ENCODE results near the gene OR4D9.

OR4D9 gene

GRCh38 chr11:59550842-59551658, 39.7 kb downstream of the OR4D9 start:
- DNase-seq, result no peak

- no peak for DNase-seq
These were observed 40.6 kb downstream of the OR4D9 start for GRCh38 chr11:59551659-59552521.

- no peak for DNase-seq
These were observed 41.5 kb downstream of the OR4D9 start for GRCh38 chr11:59552844-59553243.

- no peak for DNase-seq
These were observed 42.0 kb downstream of the OR4D9 start for GRCh38 chr11:59553323-59553722.

- no peak for DNase-seq
These were observed 44.3 kb downstream of the OR4D9 start for GRCh38 chr11:59555601-59556114.

- DNase-seq, result no peak
These were observed 45.0 kb downstream of the OR4D9 start for GRCh38 chr11:59556115-59556916.

GRCh38 chr11:59556917-59557348, 45.6 kb downstream of the OR4D9 start:
- DNase-seq, result no peak

- no peak for DNase-seq
These were observed 46.9 kb downstream of the OR4D9 start for GRCh38 chr11:59558270-59558643.

GRCh38 chr11:59559886-59560285, 48.5 kb downstream of the OR4D9 start:
- DNase-seq, result no peak

- DNase-seq, result no peak
These were observed 49.0 kb downstream of the OR4D9 start for GRCh38 chr11:59560290-59560701.

- peak; percentile 63 for DNase-seq
These were observed 49.5 kb downstream of the OR4D9 start for GRCh38 chr11:59560702-59561473.

GRCh38 chr11:59562292-59562691, 51.0 kb downstream of the OR4D9 start:
- no peak for DNase-seq

Data from activated gamma-delta T cell (primary cell).